ENCODE data around the gene NSDHL. TPM values are rescaled to one million over a fixed set of nuclear protein-coding genes. Genes with fewer than 3 reads are reported as not detected.

Gene NSDHL
- total RNA-seq, 2 experiments from 2014 or later: 11.4 to 13.8 TPM

GRCh38 chrX:152861826-152862225 lies 31.0 kb downstream of the NSDHL start:
- ATAC-seq (ENCODE audit: low read depth) (no peak), DNase-seq (no peak)
- H3K9me3 Mint-ChIP-seq: no peaks in the 10 kb centered on the region
- no peaks in the 10 kb centered on the region for H3K36me3 Mint-ChIP-seq
- H3K27ac Mint-ChIP-seq: no peak overlapping the region
- H3K27me3 Mint-ChIP-seq: no peaks in the 10 kb centered on the region
- POLR2A ChIA-PET: no interaction called here
- no peaks in the 10 kb centered on the region for H3K4me1 Mint-ChIP-seq
- H3K4me3 Mint-ChIP-seq: no peak overlapping the region

GRCh38 chrX:152865232-152865920 lies 34.5 kb downstream of the NSDHL start:
- Mint-ChIP-seq H3K4me1 (no peaks in the 10 kb centered on the region), H3K36me3 (no peaks in the 10 kb centered on the region)
- DNase-seq: no peak

GRCh38 chrX:152866386-152866785 lies 35.5 kb downstream of the NSDHL start:
- Mint-ChIP-seq H3K4me1 (no peaks in the 10 kb centered on the region), H3K36me3 (no peaks in the 10 kb centered on the region), H3K4me3 (no peak overlapping the region), H3K27ac (no peak overlapping the region), H3K9me3 (no peaks in the 10 kb centered on the region), H3K27me3 (no peaks in the 10 kb centered on the region)
- POLR2A ChIA-PET: no interaction called here
- no peak for DNase-seq
- ATAC-seq (ENCODE audit: low read depth): no peak

More at GRCh38 chrX:152865232-152865920, 34.5 kb downstream of the NSDHL start:
- H3K9me3 Mint-ChIP-seq: no peaks in the 10 kb centered on the region
- H3K27me3 Mint-ChIP-seq: no peaks in the 10 kb centered on the region
- POLR2A ChIA-PET: no interaction called here
- no peak for ATAC-seq (ENCODE audit: low read depth)
- H3K27ac Mint-ChIP-seq: no peak overlapping the region
- H3K4me3 Mint-ChIP-seq: no peak overlapping the region

GRCh38 chrX:152869972-152870371 lies 39.1 kb downstream of the NSDHL start:
- no peak for ATAC-seq (ENCODE audit: low read depth)
- no peak overlapping the region for H3K27ac Mint-ChIP-seq

GRCh38 chrX:152871260-152871659 lies 40.4 kb downstream of the NSDHL start:
- Mint-ChIP-seq H3K27me3 (no peaks in the 10 kb centered on the region), H3K9me3 (no peaks in the 10 kb centered on the region), H3K27ac (peak overlapping the region; percentile 16), H3K4me1 (peaks cover 3% of the 10 kb centered on the region), H3K36me3 (peaks cover 3% of the 10 kb centered on the region), H3K4me3 (no peak overlapping the region)
- POLR2A ChIA-PET: no interaction called here
- no peak for ATAC-seq (ENCODE audit: low read depth)
- no peak for DNase-seq

More at GRCh38 chrX:152869972-152870371, 39.1 kb downstream of the NSDHL start:
- no peak for DNase-seq
- no peaks in the 10 kb centered on the region for H3K9me3 Mint-ChIP-seq
- peaks cover 3% of the 10 kb centered on the region for H3K36me3 Mint-ChIP-seq
- no peak overlapping the region for H3K4me3 Mint-ChIP-seq
- POLR2A ChIA-PET: no interaction called here
- no peaks in the 10 kb centered on the region for H3K27me3 Mint-ChIP-seq
- H3K4me1 Mint-ChIP-seq: peaks cover 3% of the 10 kb centered on the region

- POLR2A ChIA-PET: no interaction called here
- Mint-ChIP-seq H3K4me1 (peaks cover 3% of the 10 kb centered on the region), H3K9me3 (no peaks in the 10 kb centered on the region), H3K27ac (no peak overlapping the region), H3K27me3 (no peaks in the 10 kb centered on the region), H3K36me3 (peaks cover 3% of the 10 kb centered on the region), H3K4me3 (no peak overlapping the region)
- ATAC-seq (ENCODE audit: low read depth) (no peak), DNase-seq (no peak)
Measured at GRCh38 chrX:152872522-152872921, 41.7 kb downstream of the NSDHL start.

GRCh38 chrX:152873361-152873760 lies 42.5 kb downstream of the NSDHL start:
- Mint-ChIP-seq H3K27ac (peak overlapping the region; percentile 8), H3K36me3 (peaks cover 3% of the 10 kb centered on the region), H3K4me3 (no peak overlapping the region), H3K4me1 (peaks cover 3% of the 10 kb centered on the region), H3K9me3 (no peaks in the 10 kb centered on the region), H3K27me3 (no peaks in the 10 kb centered on the region)
- ATAC-seq (ENCODE audit: low read depth) (no peak), DNase-seq (no peak)
- POLR2A ChIA-PET: no interaction called here

- ATAC-seq (ENCODE audit: low read depth) (no peak), DNase-seq (no peak)
- no peaks in the 10 kb centered on the region for H3K4me1 Mint-ChIP-seq
- no peaks in the 10 kb centered on the region for H3K36me3 Mint-ChIP-seq
- H3K9me3 Mint-ChIP-seq: no peaks in the 10 kb centered on the region
- H3K4me3 Mint-ChIP-seq: no peak overlapping the region
- H3K27me3 Mint-ChIP-seq: no peaks in the 10 kb centered on the region
- no peak overlapping the region for H3K27ac Mint-ChIP-seq
- POLR2A ChIA-PET: no interaction called here
Measured at GRCh38 chrX:152876931-152877840, 46.3 kb downstream of the NSDHL start.

GRCh38 chrX:152878976-152879755 lies 48.3 kb downstream of the NSDHL start:
- DNase-seq: no peak
- H3K4me3 Mint-ChIP-seq: no peak overlapping the region
- POLR2A ChIA-PET: interaction anchor here (0.5 kb wide), 1 partner anchor 1982 kb away, joined by 3 read pairs; no protein-coding TSS in a partner anchor

GRCh38 chrX:152881289-152881688 lies 50.4 kb downstream of the NSDHL start:
- Mint-ChIP-seq H3K4me3 (no peak overlapping the region), H3K9me3 (no peaks in the 10 kb centered on the region), H3K4me1 (no peaks in the 10 kb centered on the region), H3K36me3 (no peaks in the 10 kb centered on the region), H3K27ac (no peak overlapping the region), H3K27me3 (no peaks in the 10 kb centered on the region)
- ATAC-seq (ENCODE audit: low read depth) (no peak), DNase-seq (no peak)
- POLR2A ChIA-PET: no interaction called here

More at GRCh38 chrX:152878976-152879755, 48.3 kb downstream of the NSDHL start:
- Mint-ChIP-seq H3K4me1 (no peaks in the 10 kb centered on the region), H3K9me3 (no peaks in the 10 kb centered on the region), H3K36me3 (no peaks in the 10 kb centered on the region), H3K27ac (no peak overlapping the region), H3K27me3 (no peaks in the 10 kb centered on the region)
- ATAC-seq (ENCODE audit: low read depth): no peak

GRCh38 chrX:152884171-152884570 lies 53.3 kb downstream of the NSDHL start:
- Mint-ChIP-seq H3K36me3 (no peaks in the 10 kb centered on the region), H3K27ac (no peak overlapping the region), H3K9me3 (no peaks in the 10 kb centered on the region), H3K27me3 (no peaks in the 10 kb centered on the region), H3K4me3 (no peak overlapping the region), H3K4me1 (no peaks in the 10 kb centered on the region)
- POLR2A ChIA-PET: no interaction called here
- DNase-seq: no peak
- no peak for ATAC-seq (ENCODE audit: low read depth)

GRCh38 chrX:152886716-152887115 lies 55.9 kb downstream of the NSDHL start:
- no peaks in the 10 kb centered on the region for H3K36me3 Mint-ChIP-seq
- no peak for ATAC-seq (ENCODE audit: low read depth)
- H3K27me3 Mint-ChIP-seq: peaks cover 14% of the 10 kb centered on the region

GRCh38 chrX:152892499-152892898 lies 61.6 kb downstream of the NSDHL start:
- ATAC-seq (ENCODE audit: low read depth) (no peak), DNase-seq (no peak)
- no peaks in the 10 kb centered on the region for H3K9me3 Mint-ChIP-seq
- no peaks in the 10 kb centered on the region for H3K36me3 Mint-ChIP-seq
- POLR2A ChIA-PET: no interaction called here
- H3K27me3 Mint-ChIP-seq: peaks cover 21% of the 10 kb centered on the region
- no peak overlapping the region for H3K27ac Mint-ChIP-seq
- H3K4me1 Mint-ChIP-seq: no peaks in the 10 kb centered on the region
- no peak overlapping the region for H3K4me3 Mint-ChIP-seq

More at GRCh38 chrX:152886716-152887115, 55.9 kb downstream of the NSDHL start:
- Mint-ChIP-seq H3K27ac (no peak overlapping the region), H3K4me1 (no peaks in the 10 kb centered on the region), H3K9me3 (no peaks in the 10 kb centered on the region), H3K4me3 (no peak overlapping the region)
- DNase-seq: no peak
- POLR2A ChIA-PET: no interaction called here

Data from activated naive CD8-positive, alpha-beta T cell treated with anti-CD3 and anti-CD28 coated beads, Interleukin-2, amount 10 ng/mL, durations not matched to agents 7 days and 5 days (primary cell).